Stimulated activated CD4-positive, alpha-beta T cell treated with anti-CD3 and anti-CD28 coated beads, Interleukin-4, amount 100 ng/mL, for 1 hour (primary cell): Measurements from ENCODE around the gene NPAS3.

ENCODE experiments used
- DNase-seq: peaks from one replicate; pipeline ENCODE4 v3.0.0-alpha.2; 2020

NPAS3 gene

GRCh38 chr14:33566082-33566481, 627.4 kb downstream of the NPAS3 start:
- DNase-seq, result no peak

DNA sequence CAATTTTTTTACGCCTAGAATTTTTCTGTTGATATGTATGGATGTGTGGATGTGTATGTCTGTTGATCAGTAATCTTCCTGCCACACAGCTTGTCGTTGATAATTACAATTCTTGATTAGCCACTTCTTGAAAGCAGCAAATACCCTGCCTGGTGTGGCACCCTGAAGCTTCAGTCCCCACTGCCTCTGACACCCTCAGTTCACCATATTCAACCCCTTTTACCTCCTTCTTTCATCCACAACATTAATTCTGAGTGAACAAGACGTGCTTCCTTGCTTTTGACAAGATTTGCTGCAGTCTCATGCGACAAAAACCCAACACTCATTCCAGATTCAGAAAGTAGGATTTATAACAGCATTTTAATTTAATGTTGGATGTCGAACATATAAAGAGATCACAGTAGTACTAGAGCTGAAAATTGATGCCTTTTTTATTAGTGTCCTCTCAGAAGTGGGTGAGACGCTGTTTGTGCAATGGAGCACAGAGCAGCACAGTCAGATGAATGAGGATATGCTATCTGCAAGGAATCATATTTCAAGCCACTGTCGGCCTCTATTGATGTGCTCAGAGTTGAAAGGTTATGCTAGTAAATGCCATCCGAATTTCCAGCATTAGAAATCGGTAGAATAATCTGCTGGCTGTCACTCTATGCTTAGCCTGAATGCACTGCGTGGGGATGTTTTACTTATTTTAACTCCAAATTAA, 628.5 kb downstream of the NPAS3 start:
- DNase-seq, result no peak

DNA sequence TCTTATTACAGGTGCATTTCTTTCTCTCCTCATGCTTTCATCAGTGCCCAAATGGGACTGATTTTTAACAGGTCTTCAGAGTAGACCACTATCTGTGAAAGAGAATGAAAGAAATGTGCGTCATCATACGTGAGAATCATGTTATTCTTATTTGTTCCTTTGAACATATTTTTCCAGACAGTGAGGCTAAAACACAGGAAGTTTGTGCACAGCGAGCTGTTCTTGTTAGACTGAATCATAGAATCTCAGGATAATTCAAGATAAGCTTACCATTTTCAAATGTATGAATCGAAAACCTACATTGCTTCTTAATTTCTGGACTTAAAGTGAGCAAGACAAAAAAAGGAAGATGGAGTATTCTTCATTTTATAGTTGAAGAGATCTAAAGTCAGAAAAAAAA, 629.1 kb downstream of the NPAS3 start:
- no peak for DNase-seq

GRCh38 chr14:33568935-33569579, 630.4 kb downstream of the NPAS3 start:
- no peak for DNase-seq

- DNase-seq, result no peak
Measured at GRCh38 chr14:33569821-33570687, 631.4 kb downstream of the NPAS3 start.

DNA sequence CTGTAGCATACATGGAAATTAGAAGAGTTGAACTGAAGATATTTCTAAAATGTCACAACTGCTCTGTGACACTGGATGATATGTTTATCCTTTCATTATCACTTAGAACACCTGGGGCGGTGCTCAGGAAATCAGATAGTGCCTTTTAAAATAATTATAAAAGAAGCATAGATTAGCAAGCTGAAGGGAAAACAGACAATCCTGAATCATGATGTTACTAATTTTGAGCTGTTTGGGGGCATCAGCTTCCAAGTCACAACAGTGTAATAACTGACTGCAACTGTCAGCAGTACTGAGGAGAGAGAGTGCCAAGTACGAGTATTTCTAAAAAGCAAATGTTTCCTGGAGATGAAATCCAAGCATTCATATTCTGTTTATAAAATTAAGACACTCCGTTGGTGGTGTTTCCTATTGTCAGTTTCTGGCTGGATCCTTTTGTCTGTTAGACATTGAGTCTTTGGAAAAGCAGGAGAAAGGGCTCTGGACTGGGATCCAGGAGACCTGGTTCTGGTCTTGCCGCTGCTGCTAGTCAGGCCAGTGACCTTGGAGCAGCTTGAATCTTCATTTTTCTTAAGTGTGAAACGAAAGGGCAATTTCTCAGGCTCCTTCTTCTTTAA, 632.1 kb downstream of the NPAS3 start:
- no peak for DNase-seq

DNA sequence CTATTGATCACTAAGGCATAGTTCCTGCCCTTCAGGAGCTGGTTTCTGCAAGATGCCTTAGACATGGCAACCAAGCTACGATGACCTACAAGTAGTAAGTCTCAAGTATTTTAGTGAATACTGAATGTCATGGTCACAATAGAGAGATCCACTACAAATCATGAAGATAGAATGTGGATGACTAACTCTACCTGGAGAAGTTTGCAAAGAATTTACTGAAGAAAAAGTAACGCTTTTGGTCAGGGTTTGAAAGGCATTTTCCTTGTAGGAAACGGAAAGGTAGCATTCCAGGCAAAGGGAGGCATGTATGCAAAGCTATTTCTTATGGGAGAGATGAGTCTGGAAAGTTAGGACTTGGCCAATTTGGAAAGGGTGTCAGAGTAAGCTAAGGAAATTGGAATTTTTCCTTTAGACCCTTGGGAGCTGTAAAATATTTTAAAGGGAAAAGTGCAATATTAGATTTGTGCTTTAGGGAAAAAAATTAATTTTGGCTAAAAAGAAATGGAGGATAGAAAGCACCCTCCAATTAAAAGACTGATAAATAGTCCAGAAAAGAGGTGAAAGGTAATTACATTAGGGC, 634.7 kb downstream of the NPAS3 start:
- no peak for DNase-seq

GRCh38 chr14:33576014-33576413, 637.3 kb downstream of the NPAS3 start:
- no peak for DNase-seq

DNA sequence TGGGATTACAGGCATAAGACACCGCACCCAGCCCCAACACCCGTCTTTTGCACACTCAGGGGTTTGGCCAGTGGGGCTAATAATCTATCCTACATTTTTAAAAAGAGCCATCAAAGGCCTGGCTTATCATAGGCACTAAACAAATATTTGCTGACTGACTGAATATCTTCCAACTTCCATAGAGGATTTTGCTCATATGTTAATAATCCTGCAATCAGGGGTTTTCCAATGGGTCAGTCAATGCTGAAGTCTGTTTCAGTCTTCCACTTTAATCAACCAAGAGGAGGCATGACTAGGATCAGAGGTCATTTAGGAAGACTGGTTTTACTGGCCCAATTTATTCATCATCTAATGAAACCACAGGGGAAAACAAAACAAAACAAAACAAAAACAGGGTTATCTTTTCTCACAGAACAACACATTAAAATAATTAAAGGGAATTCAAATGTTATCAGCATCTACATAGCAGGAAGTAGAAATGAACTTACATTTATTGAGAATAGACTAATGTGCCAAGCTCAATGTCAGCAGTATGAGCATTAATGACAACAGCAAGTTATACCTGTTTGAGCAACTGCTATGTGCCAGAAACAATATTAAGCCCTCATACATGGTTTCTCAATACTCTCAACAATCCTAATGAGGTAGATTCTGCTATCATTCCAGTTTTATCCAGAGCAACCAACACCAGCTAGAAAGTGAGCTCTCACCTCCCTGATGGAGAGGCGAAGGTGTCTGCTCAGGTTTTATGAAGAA, 640.0 kb downstream of the NPAS3 start:
- DNase-seq, result no peak

GRCh38 chr14:33580231-33580749, 641.6 kb downstream of the NPAS3 start:
- DNase-seq, result no peak

DNA sequence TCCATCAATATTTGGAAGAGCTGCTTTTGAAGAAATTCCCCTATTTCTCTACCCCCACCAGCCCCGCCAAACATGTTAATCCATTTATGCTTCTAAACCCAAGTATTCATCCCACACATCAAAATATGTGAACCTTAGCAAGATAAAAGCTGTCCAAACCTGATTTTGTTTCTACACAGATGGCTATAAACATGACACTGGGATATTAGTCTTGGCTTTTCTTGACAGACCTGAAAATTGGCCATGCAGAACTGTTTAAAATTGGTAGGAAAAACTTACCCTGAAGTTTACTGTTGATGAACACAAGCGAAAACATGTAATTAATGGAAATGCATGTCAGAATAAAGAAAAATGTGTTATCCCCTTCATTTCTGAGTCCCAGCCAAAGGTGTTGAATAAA, 642.2 kb downstream of the NPAS3 start:
- DNase-seq, result no peak

DNA sequence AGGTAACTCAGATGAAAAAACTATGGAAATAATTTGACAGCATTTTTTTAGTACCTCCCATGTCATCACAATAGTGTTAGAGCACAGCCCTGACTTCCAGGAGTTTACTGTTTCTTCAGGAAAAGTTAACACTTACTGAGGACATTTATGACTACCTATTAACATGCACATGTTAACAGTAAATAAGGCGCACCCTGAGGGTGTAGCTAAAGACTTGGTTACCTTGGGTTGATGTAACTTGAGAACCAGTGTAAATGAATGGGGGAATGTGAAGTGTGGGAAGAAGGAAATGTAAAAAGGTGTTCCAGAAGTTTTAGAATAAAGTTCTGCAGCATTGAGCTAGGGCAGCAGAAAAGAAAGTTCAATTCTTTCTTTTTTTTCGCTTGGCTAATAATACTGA, 646.0 kb downstream of the NPAS3 start:
- DNase-seq, result no peak

DNA sequence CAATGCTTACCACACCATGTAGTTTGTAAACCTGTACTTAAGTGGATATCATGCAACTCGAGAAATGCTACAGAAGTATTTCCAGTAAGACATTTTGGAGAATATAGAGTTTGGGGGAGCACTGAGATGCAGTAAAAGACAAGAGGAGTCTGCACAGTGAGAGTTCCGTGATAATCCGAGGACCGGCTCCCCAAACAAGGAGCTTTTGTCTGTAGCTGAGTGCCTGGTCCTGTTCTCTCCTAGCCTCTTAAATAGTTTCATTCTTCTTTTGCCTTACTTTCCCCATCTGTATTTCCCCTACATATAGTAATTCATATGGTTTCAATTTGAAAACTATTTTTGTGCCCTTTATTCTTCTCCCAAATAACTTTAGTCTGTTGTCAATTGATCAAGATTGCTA, 648.1 kb downstream of the NPAS3 start:
- DNase-seq, result no peak

- DNase-seq, result no peak
Measured at GRCh38 chr14:33587791-33588190, 649.1 kb downstream of the NPAS3 start.

- DNase-seq, result no peak
Measured at GRCh38 chr14:33588771-33589170, 650.1 kb downstream of the NPAS3 start.

DNA sequence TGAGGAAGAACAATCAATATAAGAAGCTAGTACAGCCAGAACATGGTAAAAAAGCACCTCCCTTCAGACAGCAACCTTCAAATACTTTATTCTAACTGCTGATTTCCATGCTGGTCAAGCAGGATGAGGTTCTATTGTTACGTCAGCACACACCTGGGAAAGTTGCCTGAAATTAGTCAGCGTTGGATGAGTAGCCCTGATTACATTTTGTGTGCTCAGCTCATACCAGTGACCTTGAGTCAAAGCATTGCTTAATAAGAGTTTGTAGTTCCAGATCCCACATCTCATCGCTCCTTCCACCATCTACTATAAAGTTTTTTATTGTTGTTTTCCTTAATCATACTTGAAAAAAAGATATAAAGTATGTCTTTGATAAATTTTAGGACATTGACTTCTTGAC, 650.7 kb downstream of the NPAS3 start:
- DNase-seq, result no peak

DNA sequence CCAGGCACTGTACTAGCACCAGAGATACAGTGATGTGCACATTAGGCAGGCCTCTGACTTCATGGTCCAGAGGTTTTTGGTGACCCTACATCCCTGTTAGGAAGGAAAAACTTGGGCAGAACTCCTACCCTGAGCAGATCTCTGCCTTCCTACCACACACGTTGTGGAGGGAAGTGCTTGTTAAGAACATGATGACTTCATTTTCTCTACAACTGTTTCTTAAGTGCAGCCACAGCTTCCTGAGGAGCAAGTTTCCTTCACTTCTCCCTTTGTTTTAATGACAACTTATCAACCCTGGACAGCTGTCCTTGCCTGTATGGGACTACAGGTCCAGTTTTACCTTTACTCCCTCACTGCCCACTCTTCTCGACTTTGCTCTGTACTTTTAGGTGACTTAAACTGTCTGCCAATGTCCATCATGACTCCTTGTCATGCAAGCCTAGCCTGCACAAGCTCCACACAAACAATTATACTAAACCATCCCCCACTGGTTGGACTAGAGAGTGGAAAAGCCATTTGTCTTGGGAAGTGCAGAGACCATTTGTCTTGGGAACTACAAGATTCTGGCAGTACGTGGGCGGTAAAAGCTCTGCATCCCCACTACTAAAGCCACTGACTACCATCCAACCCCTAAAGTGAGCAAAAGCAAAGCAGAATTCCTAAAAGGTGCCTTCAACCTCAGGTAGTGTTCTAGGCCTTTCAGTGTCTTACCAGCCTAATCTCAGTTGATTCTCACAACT, 652.4 kb downstream of the NPAS3 start:
- DNase-seq, result no peak

DNA sequence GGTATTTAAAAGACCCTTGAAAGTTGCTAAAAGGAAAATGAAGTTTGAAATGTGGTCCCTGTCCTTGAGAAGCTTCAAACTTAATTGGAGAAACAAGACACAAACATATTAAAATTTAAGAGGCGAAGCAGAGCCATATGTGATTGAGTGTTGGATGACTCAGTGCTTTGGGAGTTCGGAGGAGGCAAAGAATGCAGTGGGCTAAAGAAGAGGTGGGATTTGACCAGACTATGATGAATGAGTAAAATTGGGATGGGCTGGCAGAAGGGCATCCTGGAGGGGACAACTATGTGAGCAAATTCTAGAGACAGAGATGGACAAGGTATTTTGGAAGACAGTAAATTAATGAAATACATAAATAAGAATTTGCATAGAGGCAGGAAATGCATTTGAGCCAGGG, 653.6 kb downstream of the NPAS3 start:
- no peak for DNase-seq

GRCh38 chr14:33596211-33597080, 657.8 kb downstream of the NPAS3 start:
- DNase-seq, result no peak

DNA sequence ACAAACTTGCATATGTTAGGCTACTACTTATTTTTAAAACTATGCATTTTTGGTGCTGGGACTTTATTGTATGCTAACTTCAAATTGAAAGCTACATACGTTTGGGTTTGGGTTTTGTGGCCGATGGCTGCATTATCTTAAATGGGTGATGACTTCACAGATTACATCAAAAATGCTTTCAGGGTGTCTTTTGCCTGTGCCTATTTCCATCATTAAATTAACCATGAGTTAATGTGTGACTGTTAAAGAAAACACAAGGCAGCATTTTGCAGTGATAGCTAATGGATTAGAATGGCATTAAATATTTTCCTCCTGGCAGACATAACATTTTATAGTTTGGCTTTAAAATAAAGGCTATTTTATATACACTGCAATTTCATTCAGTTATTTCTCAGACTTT, 659.9 kb downstream of the NPAS3 start:
- no peak for DNase-seq
